Small intestine (tissue), 7 donors: ENCODE results near the gene FAM241B. TPM values are rescaled to one million over a fixed set of nuclear protein-coding genes. Genes with fewer than 3 reads are reported as not detected.

ENCODE experiments used
- DNase-seq, 2 donors: peaks; one replicate each; pipeline versions ENCODE4 v3.0.0 to v3.0.0-alpha.2; 2013
- FAIRE-seq: peaks from 2 replicates; lab custom pipeline; 2012; peaks lifted over from hg19 to GRCh38; lab: Jason Lieb, UNC
- H3K27ac ChIP-seq, 3 donors: one replicate each; pipeline ENCODE4 v1.5.1; 2013; ENCODE audit warnings: low read length in 2 of 3, mild to moderate bottlenecking in 2 of 3, control low read depth in 1 of 3, inconsistent platforms in 1 of 3, low read depth in 1 of 3, moderate library complexity in 1 of 3
- H3K27me3 ChIP-seq, 3 donors: one replicate each; pipeline ENCODE4 v1.6.1; 2013; ENCODE audit warnings: low read length in 3 of 3, inconsistent platforms in 1 of 3; ENCODE audit not compliant: control insufficient read depth in 3 of 3, insufficient read depth in 3 of 3
- H3K36me3 ChIP-seq, 3 donors: one replicate each; pipeline ENCODE4 v1.6.1; 2013; ENCODE audit warnings: low read length in 3 of 3, inconsistent platforms in 1 of 3, low read depth in 1 of 3, mild to moderate bottlenecking in 1 of 3, moderate library complexity in 1 of 3; ENCODE audit not compliant: control insufficient read depth in 3 of 3, insufficient read depth in 2 of 3
- H3K4me1 ChIP-seq, 3 donors: one replicate each; pipeline ENCODE4 v1.6.1; 2013; ENCODE audit warnings: low read length in 2 of 3, inconsistent platforms in 1 of 3, low read depth in 1 of 3, mild to moderate bottlenecking in 1 of 3, moderate library complexity in 1 of 3; ENCODE audit not compliant: control insufficient read depth in 3 of 3, insufficient read depth in 2 of 3
- H3K4me3 ChIP-seq, 3 donors: one replicate each; pipeline ENCODE4 v1.5.1; 2013; ENCODE audit warnings: low read length in 3 of 3, control low read depth in 1 of 3, inconsistent platforms in 1 of 3, low read depth in 1 of 3, mild to moderate bottlenecking in 1 of 3, moderate library complexity in 1 of 3
- H3K9me3 ChIP-seq, 2 donors: one replicate each; pipeline ENCODE4 v1.6.1; 2013; ENCODE audit warnings: low read depth in 1 of 2, low read length in 1 of 2; ENCODE audit not compliant: control insufficient read depth in 2 of 2, insufficient read depth in 1 of 2
- WGBS, 3 donors: extraction: QIAGEN DNeasy Blood & Tissue Kit; methylation state at CpG; one replicate each; pipeline ENCODE4 v1.1.7; 2013; 5-methylcytosine and 5-hydroxymethylcytosine counted together
- polyA plus RNA-seq, 4 donors: library from polyadenylated mRNA; stranded (reverse) in 3 of 4; unstranded in 1 of 4; fragments of 200-250 nt in 3 of 4; fragments of 120-200 nt in 1 of 4; gene quantifications; one replicate each; pipeline versions ENCODE4 v1.2.1 to v1.2.3, GENCODE V29; 2013
- donor health status: healthy with polysubstance abuse.
- donor health status: control.
- donor health status: control.
- donor health status: Bipolar disorder and iron deficiency.
- donor health status: healthy.

Gene FAM241B
- polyA plus RNA-seq, 4 donors = 1.3 to 6.7 (median 3.0) TPM

GRCh38 chr10:69677985-69678654 lies 48.1 kb downstream of the FAM241B start:
- peaks cover 0 to 3% (median 0%) of the 10 kb centered on the region in 3 donors for H3K4me1 ChIP-seq
- no peaks in the 10 kb centered on the region for H3K36me3 ChIP-seq
- FAIRE-seq = no peak
- H3K4me3 ChIP-seq = no peak overlapping the region
- WGBS, 3 donors = 73 to 83% (median 81%) methylated on average over 20 of the region's 20 CpGs
- peaks cover 0 to 7% (median 0%) of the 10 kb centered on the region in 3 donors for H3K27me3 ChIP-seq
- H3K9me3 ChIP-seq = no peaks in the 10 kb centered on the region
- H3K27ac ChIP-seq = no peak overlapping the region
- DNase-seq = no peak

DNA sequence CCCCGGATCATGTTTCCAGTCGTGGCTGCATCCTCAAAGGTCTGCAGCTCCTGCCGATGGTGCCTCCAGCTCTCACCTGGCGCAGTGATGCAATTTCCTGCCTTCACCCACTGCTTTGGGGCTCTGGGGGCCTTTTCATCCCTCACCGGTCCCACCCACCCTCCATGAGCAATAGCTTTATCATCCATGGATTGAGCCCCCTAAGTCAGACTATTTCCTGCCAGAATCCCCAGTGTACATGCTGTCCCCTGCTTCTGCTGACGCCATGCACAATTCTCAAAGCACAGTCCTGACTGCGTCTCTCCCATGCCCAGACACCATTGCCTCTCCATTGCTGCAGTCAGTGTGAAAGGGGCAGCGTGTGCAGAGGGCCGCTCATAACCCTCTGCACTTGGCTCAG lies 49.7 kb downstream of the FAM241B start:
- no peaks in the 10 kb centered on the region for H3K36me3 ChIP-seq
- no peak overlapping the region for H3K27ac ChIP-seq
- no peak for FAIRE-seq
- no peak overlapping the region for H3K4me3 ChIP-seq
- H3K4me1 ChIP-seq = peaks cover 0 to 14% (median 0%) of the 10 kb centered on the region in 3 donors
- 81 to 87% (median 81%) methylated on average over 9 of the region's 9 CpGs for WGBS, 3 donors
- H3K27me3 ChIP-seq = peaks cover 0 to 6% (median 0%) of the 10 kb centered on the region in 3 donors
- no peaks in the 10 kb centered on the region for H3K9me3 ChIP-seq
- DNase-seq = no peak

GRCh38 chr10:69680610-69681009 lies 50.6 kb downstream of the FAM241B start:
- WGBS, 3 donors = 73 to 77% (median 73%) methylated on average over 4 of the region's 4 CpGs
- H3K4me3 ChIP-seq = no peak overlapping the region
- H3K27ac ChIP-seq = no peak overlapping the region
- H3K9me3 ChIP-seq = no peaks in the 10 kb centered on the region
- no peak for FAIRE-seq
- DNase-seq = no peak
- no peaks in the 10 kb centered on the region for H3K36me3 ChIP-seq
- H3K4me1 ChIP-seq = peaks cover 0 to 19% (median 0%) of the 10 kb centered on the region in 3 donors
- H3K27me3 ChIP-seq = peaks cover 0 to 2% (median 0%) of the 10 kb centered on the region in 3 donors

GRCh38 chr10:69681436-69681835 lies 51.4 kb downstream of the FAM241B start:
- Histone ChIP-seq H3K4me3 (no peak overlapping the region), H3K27me3 (peaks cover 0 to 2% (median 0%) of the 10 kb centered on the region in 3 donors), H3K36me3 (no peaks in the 10 kb centered on the region), H3K27ac (no peak overlapping the region), H3K4me1 (peaks cover 0 to 19% (median 3%) of the 10 kb centered on the region in 3 donors), H3K9me3 (no peaks in the 10 kb centered on the region)
- WGBS, 3 donors = 82 to 91% (median 88%) methylated on average over 6 of the region's 6 CpGs
- DNase-seq = no peak
- no peak for FAIRE-seq

- DNase-seq (no peak), FAIRE-seq (no peak)
- peaks cover 0 to 19% (median 3%) of the 10 kb centered on the region in 3 donors for H3K4me1 ChIP-seq
- H3K9me3 ChIP-seq = no peaks in the 10 kb centered on the region
- peak overlapping the region; percentile 96 to 98 (median 98) for H3K27ac ChIP-seq
- no peak overlapping the region for H3K4me3 ChIP-seq
- no peaks in the 10 kb centered on the region for H3K36me3 ChIP-seq
- H3K27me3 ChIP-seq = peaks cover 0 to 2% (median 0%) of the 10 kb centered on the region in 3 donors
Observed at GRCh38 chr10:69682955-69683474, 53.0 kb downstream of the FAM241B start.

Other genes starting within 250 kb of the FAM241B start
- 1 to 10 TPM in 1 of 4 donors, under 1 TPM in 2, not detected in 1; 0.81 to 4.0 (median 0.86) TPM for gene TACR2, start 213.3 kb upstream of the FAM241B start, polyA plus RNA-seq
- 10 to 100 TPM; 43.2 to 72.1 (median 47.7) TPM for gene TSPAN15, start 178.8 kb upstream of the FAM241B start, polyA plus RNA-seq
- gene NEUROG3, start 56.8 kb upstream of the FAM241B start, polyA plus RNA-seq = 1 to 10 TPM in 3 of 4 donors, under 1 TPM in 1; 0.81 to 5.3 (median 2.7) TPM
- 1 to 10 TPM in 1 of 4 donors, under 1 TPM in 3; 0.45 to 6.6 (median 0.60) TPM for gene COL13A1, start 171.7 kb downstream of the FAM241B start, polyA plus RNA-seq